ENCODE data around the gene CCDC47. TPM values are rescaled to one million over a fixed set of nuclear protein-coding genes. Genes with fewer than 3 reads are reported as not detected.

The CCDC47 gene
- total RNA-seq, 1 donor, result 77.1 TPM

GRCh38 chr17:63704259-63704576 lies 69.2 kb downstream of the CCDC47 start:
- no peaks in the 10 kb centered on the region for H3K79me2 ChIP-seq (ENCODE audit: insufficient read depth, low read length)
- H3K27ac ChIP-seq (ENCODE audit: low read depth, low read length), result no peak overlapping the region
- H3K4me3 ChIP-seq (ENCODE audit: insufficient read depth, low read length), result no peak overlapping the region
- H3K4me2 ChIP-seq (ENCODE audit: insufficient read depth, low read length), result no peak overlapping the region
- peak; percentile 52 for DNase-seq (ENCODE audit: insufficient read length, low spot score, missing footprints)
- H3K36me3 ChIP-seq (ENCODE audit: insufficient read depth, low read length), result peaks cover 21% of the 10 kb centered on the region
- no peaks in the 10 kb centered on the region for H3K27me3 ChIP-seq (ENCODE audit: insufficient read depth, low read length)
- H4K20me1 ChIP-seq (ENCODE audit: insufficient read depth, low read length), result no peaks in the 10 kb centered on the region
- no peak for TF ChIP-seq CTCF (IDR thresholded peaks at IDR 0.05; ENCODE audit: extremely low read depth, low read depth, low read length)
- H2AFZ ChIP-seq (ENCODE audit: low read length), result no peak overlapping the region
- peaks cover 8% of the 10 kb centered on the region for H3K4me1 ChIP-seq (ENCODE audit: insufficient read depth, low read length)
- H3K9me3 ChIP-seq (ENCODE audit: low read depth, low read length), result no peaks in the 10 kb centered on the region

GRCh38 chr17:63703556-63704258 lies 69.7 kb downstream of the CCDC47 start:
- Histone ChIP-seq H3K4me1 (ENCODE audit: insufficient read depth, low read length) (peaks cover 8% of the 10 kb centered on the region), H3K36me3 (ENCODE audit: insufficient read depth, low read length) (peaks cover 16% of the 10 kb centered on the region), H3K4me3 (ENCODE audit: insufficient read depth, low read length) (no peak overlapping the region), H3K9me3 (ENCODE audit: low read depth, low read length) (no peaks in the 10 kb centered on the region), H2AFZ (ENCODE audit: low read length) (no peak overlapping the region), H4K20me1 (ENCODE audit: insufficient read depth, low read length) (no peaks in the 10 kb centered on the region), H3K79me2 (ENCODE audit: insufficient read depth, low read length) (no peaks in the 10 kb centered on the region), H3K27ac (ENCODE audit: low read depth, low read length) (no peak overlapping the region), H3K4me2 (ENCODE audit: insufficient read depth, low read length) (no peak overlapping the region), H3K27me3 (ENCODE audit: insufficient read depth, low read length) (no peaks in the 10 kb centered on the region)
- DNase-seq (ENCODE audit: insufficient read length, low spot score, missing footprints), result peak; percentile 73
- TF ChIP-seq CTCF (IDR thresholded peaks at IDR 0.05; ENCODE audit: extremely low read depth, low read depth, low read length), result no peak

- TF ChIP-seq CTCF (IDR thresholded peaks at IDR 0.05; ENCODE audit: extremely low read depth, low read depth, low read length), result no peak
- no peak for DNase-seq (ENCODE audit: insufficient read length, low spot score, missing footprints)
- Histone ChIP-seq H4K20me1 (ENCODE audit: insufficient read depth, low read length) (peaks cover 4% of the 10 kb centered on the region), H3K79me2 (ENCODE audit: insufficient read depth, low read length) (no peaks in the 10 kb centered on the region), H3K36me3 (ENCODE audit: insufficient read depth, low read length) (peaks cover 15% of the 10 kb centered on the region), H3K27ac (ENCODE audit: low read depth, low read length) (no peak overlapping the region), H3K4me3 (ENCODE audit: insufficient read depth, low read length) (no peak overlapping the region), H2AFZ (ENCODE audit: low read length) (no peak overlapping the region), H3K9me3 (ENCODE audit: low read depth, low read length) (no peaks in the 10 kb centered on the region), H3K4me2 (ENCODE audit: insufficient read depth, low read length) (no peak overlapping the region), H3K27me3 (ENCODE audit: insufficient read depth, low read length) (no peaks in the 10 kb centered on the region), H3K4me1 (ENCODE audit: insufficient read depth, low read length) (peaks cover 8% of the 10 kb centered on the region)
Observed at GRCh38 chr17:63703029-63703428, 70.4 kb downstream of the CCDC47 start.

GRCh38 chr17:63702721-63703015 lies 70.7 kb downstream of the CCDC47 start:
- Histone ChIP-seq H3K4me3 (ENCODE audit: insufficient read depth, low read length) (no peak overlapping the region), H2AFZ (ENCODE audit: low read length) (no peak overlapping the region), H3K9me3 (ENCODE audit: low read depth, low read length) (no peaks in the 10 kb centered on the region), H3K4me2 (ENCODE audit: insufficient read depth, low read length) (no peak overlapping the region), H4K20me1 (ENCODE audit: insufficient read depth, low read length) (peaks cover 4% of the 10 kb centered on the region), H3K27ac (ENCODE audit: low read depth, low read length) (no peak overlapping the region), H3K4me1 (ENCODE audit: insufficient read depth, low read length) (peaks cover 8% of the 10 kb centered on the region), H3K79me2 (ENCODE audit: insufficient read depth, low read length) (no peaks in the 10 kb centered on the region), H3K27me3 (ENCODE audit: insufficient read depth, low read length) (no peaks in the 10 kb centered on the region), H3K36me3 (ENCODE audit: insufficient read depth, low read length) (peaks cover 15% of the 10 kb centered on the region)
- peak; percentile 58 for DNase-seq (ENCODE audit: insufficient read length, low spot score, missing footprints)
- no peak for TF ChIP-seq CTCF (IDR thresholded peaks at IDR 0.05; ENCODE audit: extremely low read depth, low read depth, low read length)
